HG03095 (cell line): ENCODE results near the gene WDR72.
"Not testable (repeated sequence)": the region's sequence is repeated elsewhere in the genome, so short reads cannot be mapped to it uniquely, and the experiment has no call there.

ENCODE experiments used
- ATAC-seq: cut with Tn5 transposase; IDR thresholded peaks from one replicate; pipeline ENCODE4 v1.9.1; 2021; ENCODE audit warnings: moderate library complexity; ENCODE audit not compliant: unreplicated experiment

Gene WDR72

DNA sequence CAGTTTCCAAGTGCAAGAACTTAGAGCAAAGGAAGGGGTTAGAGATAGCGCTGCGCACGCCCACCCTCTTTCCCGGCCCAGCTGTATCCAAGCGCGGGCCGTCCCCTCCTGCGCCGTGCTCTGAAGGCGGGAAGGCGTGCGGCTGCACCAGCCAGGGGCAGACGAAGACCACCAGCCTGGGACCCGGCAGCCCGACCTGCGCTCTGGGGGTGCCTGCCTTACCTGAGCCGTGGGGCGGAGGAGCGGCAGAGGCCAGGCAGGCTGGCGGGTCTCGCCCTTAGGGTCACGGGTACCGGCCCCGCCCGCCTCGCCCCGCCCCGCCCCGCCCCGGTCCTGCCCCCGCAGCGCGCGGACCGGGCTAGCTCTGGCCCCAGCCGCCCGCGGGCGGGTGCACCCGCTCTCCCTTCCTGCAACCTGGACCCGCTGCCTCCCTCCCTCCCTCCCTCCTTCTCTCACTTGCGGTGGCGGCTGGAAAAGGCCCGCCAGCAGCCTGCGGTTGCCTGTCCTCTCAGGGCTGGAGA is at the start of gene WDR72:
TSS of gene WDR72 (minus strand) at position 253 of the 521 bp plus-strand sequence. CDS start 26,514 bp downstream, outside the sequence.
- ATAC-seq, result no peak

DNA sequence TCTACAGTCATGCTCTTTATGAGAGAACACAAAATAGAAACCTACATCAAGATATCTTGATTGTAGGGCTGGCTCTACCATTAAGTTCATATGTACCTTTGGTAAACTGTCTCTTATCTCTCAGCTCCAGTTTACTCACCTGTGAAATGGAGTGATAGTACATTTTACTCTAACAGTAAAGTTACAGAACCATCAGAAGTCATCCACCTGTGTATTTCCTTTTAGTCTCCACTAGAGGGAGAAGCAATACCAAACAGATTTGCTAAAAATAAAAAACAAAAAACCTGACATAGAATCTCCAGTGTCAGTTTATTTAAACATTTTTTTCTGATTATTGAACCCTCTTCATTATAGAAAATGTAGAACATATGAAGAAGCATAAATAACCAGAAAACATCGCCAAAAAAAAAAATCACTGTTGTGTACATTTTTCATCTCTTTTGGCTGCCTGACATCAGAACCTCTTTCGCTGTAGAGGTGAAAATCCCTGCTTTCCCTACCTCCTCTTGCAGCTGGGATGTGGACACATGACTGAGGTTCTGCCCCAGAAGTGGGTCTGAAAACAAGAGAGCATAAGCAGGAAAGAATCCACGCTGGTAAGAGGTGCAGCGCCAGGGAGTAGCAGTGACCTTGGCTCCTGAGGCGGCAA is 48.7 kb upstream of the WDR72 start:
- no peak for ATAC-seq

DNA sequence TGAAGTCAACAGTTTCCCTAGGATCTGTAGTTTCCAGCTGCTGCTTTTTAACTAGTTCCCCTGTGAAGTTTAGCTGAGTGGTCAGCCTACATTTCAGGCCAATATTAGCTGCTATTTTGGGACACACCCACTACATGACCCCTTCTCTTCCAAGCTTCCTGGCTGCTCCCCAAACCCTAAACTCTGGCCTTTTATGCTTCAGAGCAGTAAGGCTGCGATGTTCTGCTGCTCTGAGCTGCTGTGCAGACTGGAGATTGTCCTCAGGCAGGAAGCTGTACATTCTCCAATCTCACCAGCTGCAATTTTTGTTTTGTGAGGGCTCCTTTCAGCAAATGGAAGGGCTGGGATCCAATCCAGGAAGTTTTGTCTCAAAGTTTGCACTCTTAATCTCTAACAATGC is 48.0 kb upstream of the WDR72 start:
- ATAC-seq, result no peak

DNA sequence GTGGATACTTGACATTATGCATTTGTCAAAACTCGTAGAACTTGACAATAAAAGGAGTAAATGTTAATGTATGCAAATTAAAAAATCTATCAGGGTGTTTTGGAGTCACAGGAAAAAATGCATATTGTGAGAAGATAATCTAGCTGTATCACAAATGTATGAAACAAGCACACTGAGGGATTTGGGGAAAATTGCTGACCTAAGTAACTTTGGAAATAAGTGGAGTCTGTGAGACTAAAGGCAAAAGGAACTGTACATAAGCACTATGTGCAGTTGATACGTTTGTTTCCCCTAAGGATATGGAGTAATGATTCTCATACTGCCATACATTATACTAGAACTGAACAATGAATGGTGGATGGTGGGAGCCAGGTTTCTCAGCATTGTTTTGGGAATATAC is 43.2 kb upstream of the WDR72 start:
- no peak for ATAC-seq

DNA sequence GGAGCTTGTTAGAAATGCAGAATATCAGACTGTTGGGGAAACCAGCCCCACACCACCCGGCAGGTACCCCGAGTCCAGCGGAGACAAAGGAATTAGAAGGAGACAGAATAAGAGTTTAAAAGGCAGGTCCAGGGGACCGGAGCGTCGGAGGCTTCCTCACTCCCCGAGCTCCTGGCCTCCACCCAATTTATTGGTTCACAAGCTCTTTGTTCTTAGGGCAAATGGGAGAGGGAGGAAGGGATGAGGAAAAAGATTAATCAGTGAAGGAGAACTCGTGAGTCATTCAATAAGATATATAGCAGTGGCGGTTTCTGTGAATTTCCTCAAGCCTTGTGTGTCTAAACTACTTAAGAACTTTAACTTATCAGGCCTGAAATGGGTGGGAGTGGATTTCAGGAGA is 32.1 kb upstream of the WDR72 start:
- no peak for ATAC-seq

DNA sequence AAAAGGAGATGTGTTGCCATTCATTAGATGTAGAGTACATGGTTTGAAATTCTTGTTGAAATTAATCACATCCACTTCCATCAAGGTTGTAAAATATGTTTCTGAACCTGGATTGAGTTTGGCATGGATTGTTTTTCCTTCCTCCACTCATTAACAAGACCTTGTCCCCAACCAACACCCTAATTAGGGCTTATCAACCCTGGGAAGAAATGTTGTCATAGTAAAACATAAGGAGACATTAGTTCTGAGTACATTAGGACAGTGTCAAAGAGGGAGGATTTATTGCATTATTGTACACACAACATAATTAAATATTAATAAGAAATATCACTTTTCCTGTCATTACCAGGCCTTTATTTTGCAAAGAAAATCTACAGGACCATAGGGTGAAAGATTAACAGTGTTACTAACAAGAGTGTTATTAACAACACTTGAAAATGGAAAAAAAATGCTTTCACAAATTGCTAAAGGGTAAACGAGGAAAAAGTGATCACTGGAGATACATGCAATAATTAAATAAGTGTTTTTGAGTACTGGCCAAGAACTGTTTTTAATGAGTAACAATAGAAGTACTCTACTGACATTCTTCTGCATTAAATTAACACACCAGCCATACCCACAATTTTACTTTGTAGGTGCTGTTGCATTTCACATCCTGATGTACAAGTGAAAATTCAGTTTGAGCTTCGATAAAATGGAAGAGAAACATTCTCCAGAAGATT is 30.4 kb upstream of the WDR72 start:
- no peak for ATAC-seq

DNA sequence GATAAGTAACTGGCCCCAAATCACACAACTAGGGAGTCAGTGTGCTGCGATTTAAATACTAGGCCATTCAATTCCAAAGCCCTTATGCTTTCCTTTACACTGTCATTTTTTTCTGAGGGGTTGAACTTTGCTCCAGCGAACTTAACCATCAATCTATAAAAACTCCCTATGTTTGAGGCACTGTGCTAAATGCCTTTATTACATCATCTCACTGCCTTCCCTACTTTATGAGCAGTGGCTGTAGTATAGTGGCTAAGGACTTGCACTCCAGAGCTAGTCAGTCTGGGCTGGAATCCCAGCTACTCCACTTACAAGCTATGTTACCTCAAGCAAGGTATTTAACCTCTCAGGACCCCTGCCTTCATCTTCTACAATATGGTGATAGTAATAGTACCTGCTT is 26.9 kb upstream of the WDR72 start:
- ATAC-seq, result no peak

DNA sequence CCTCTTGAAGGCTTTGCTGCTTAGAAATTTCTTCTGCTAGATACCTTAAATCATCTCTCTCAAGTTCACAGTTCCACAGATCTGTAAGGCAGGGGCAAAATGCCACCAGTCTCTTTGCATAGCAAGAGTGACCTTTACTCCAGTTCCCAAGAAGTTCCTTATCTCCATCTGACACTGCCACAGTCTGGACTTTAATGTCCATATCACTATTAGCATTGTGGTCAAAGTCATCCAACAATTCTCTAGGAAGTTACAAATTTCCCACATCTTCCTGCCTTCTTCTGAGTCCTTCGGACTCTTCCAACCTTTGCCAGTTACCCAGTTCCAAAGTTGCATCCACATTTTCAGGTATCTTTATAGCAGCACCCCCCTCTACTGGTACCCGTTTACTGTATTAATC is 25.8 kb upstream of the WDR72 start:
- not testable (repeated sequence) for ATAC-seq

DNA sequence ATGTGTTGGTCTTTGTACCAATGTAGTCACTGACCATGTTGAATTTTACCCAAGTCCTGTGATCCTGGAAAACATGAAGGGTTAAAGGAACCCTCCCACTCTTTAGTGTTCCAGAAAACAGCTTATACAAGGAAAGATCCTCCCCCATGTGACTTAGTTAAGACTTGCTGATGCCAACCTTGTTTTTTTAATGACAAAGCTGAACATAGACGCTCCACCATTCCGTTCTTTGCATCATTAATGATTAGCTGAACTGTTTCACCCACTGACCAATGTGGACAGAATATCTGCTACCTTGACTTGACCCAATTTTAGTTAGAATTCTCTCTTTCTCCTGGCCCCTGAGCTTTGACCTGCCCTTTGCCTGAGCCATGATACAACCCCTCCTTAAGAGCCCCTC is 3.5 kb upstream of the WDR72 start:
- ATAC-seq, result no peak

DNA sequence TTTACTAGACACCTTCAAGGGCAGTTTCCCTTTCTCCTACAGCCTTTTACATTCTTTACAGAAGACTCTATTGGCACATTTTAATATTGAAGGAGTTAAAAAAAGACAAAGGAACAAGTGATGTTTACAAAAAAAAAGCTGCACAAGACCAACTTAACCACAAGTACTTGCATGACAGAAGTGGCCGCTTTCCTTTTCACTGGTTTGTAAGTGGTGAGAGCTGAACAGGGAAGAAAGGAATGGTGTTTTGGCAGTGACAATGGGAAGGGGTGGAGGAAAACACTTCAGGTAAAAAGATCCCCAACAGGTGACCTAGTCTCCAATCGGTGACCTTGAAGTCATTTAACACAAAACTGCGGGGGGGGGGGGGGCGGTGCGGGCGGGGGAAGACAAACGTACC is 1.1 kb downstream of the WDR72 start:
- no peak for ATAC-seq

DNA sequence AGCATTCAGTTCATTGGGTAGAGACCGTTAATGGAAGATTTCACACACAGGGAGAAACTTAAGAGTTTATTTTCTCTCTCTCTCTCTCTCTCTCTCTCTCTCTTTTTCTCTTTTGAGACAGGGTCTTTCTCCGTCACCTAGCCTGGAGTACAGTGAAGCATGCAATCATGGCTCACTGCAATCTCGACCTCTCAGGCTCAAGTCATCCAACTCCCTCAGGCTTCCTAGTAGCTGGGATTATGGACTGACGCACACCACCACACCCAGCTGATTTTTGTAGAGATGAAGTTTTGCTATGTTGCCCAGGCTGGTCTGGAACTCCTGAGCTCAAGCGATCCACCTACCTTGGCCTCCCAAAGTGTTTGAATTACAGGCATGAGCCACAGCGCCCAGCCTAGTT is 1.6 kb downstream of the WDR72 start:
- ATAC-seq, result no peak

DNA sequence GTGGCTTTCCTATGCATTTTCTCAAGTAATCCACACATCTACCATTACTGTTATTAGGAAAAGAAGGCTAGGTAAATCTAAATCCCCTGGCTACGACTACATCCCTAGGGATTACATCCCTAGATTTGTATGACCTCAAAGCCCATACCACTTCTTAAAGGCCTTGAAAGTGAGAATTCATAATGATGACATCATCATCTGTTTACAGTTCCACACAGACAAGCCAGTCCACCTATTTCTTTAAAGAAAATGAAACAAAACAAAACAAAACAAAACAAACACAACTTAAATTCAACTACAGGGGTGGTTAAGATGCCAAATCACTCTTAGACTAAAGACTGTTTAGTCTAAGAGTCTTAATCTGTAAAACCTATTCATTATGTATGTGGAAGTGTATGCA is 5.7 kb downstream of the WDR72 start:
- ATAC-seq, result no peak

DNA sequence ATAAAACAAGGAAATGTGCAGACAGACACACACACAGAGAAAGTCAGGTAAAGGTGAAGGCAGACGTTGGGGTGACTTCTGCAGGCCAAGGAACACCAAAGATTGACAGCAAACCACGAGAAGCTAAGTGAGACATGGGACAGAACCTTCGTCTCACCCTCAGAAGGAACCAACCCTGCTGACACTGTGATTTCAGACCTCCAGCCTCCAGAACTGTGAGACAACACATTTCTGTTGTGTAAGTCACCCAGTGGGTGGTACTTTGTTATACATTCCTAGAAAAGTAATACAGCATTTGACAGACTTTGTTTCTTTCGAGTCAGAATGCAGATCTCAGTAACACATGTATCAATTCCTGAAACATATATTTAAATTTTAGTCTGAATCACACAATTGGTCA is 7.1 kb downstream of the WDR72 start:
- ATAC-seq, result no peak

DNA sequence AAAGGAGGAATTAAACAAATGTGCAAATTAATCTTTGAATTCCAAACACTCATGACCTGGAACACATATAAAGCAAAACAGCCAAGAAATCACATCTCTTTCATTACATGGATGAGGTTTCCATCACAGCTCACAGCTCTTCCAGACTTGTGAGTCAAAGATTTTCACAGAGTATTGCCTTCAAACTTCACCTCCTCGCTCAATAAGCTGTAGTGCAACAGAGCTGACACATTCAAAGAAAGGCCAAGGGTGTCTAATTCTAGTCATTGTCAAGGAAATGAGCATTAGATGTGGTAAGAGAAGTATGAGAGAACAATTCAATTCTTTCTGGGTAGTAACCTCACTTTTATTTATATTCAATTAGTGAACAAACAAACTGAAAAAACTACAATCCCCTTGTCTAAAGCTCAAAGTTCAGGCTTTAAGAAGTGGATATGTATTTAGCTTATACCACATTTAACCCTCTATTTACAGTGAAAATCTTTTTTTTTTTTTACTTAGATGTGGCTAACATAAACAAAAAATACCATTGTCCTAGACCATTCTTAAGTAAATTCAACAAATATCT is 11.9 kb downstream of the WDR72 start:
- no peak for ATAC-seq

DNA sequence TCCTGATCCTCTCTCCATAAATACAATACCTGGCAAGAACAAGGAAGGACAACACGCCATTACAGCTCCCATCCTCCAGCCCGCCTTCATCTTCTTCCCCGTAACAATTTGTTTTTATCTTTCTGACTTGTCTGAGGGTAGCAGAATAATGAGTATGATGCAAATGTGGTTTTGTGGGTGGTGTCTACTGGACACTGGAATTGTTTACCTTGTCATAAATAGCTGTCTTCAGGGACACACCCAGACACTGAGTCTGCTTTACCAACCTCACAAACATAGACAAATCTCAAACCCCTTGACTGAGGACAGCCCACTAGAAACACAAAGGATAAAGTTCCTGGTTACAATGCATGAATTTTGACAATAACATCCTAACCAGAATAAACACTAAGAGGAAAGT is 13.4 kb downstream of the WDR72 start:
- ATAC-seq, result no peak

DNA sequence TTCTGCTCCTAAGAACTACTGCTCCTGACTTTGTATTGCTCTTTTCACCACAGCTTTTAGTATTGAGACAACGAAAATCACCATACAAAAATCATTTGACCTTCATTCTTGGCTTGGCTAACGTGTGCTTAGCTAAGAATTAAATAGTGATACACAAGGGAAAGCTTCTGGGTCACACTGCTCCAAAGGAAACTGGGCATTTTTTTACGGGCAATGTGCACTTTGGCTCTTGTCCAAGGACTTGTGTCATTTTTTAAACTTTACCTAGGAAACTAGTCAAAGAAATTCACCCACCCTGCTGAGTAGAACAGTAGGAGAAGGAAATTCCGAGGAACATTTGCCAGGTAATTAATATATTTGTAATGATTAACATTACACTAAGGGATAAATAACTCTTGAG is 19.8 kb downstream of the WDR72 start:
- ATAC-seq, result no peak

DNA sequence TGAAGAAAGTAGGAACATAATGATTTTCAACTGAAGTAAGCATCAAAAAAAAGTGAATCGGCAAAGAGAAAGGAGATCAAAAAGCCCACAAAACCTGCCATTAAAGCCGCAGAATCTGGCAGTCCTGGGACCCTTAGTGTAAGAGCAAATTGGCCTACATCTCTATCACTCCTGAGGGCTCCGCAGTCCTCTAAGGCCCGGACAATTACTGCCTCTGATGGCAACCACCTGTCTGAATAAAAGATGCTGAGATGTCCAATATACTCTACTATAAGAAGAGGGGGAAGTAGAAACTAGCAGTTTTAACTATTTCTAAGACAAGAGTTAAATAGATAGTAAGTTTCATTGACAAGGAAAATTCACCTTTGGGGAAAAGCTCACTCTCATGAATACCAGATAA is 20.3 kb downstream of the WDR72 start:
- no peak for ATAC-seq

DNA sequence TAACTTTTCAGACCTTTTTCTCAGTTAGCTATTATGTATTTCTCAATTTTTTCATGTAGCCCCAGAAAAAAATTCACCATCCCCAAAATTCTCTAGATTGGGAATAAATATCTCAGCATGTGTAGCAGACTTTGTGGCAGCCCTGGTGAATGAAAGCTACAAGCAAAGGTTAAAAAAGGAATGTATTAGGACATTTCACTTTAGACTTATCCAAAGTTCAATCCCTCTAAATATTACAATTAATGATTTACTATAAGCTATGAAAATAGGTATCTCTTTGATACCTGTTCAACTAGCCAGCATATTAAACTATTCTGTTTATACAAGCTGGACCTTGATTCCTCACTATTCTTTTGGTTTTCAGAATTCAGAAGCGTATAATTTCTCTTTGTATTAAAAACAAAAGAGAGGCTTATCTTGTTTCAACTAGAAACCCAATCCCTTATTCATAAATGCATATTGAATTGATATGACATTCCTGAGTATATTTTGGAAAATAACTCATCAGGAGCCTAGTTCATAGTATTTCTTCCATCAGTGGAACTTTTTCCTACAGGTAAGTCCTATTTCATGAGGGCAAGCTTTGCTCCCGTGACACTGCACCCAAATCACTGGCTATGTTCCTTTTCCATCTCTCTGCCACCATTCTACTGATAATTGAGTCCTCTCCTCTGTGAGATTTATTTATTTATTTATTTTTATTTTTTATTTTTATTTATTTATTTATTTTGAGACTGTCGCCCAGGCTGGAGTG is 38.0 kb downstream of the WDR72 start:
- ATAC-seq, result no peak

DNA sequence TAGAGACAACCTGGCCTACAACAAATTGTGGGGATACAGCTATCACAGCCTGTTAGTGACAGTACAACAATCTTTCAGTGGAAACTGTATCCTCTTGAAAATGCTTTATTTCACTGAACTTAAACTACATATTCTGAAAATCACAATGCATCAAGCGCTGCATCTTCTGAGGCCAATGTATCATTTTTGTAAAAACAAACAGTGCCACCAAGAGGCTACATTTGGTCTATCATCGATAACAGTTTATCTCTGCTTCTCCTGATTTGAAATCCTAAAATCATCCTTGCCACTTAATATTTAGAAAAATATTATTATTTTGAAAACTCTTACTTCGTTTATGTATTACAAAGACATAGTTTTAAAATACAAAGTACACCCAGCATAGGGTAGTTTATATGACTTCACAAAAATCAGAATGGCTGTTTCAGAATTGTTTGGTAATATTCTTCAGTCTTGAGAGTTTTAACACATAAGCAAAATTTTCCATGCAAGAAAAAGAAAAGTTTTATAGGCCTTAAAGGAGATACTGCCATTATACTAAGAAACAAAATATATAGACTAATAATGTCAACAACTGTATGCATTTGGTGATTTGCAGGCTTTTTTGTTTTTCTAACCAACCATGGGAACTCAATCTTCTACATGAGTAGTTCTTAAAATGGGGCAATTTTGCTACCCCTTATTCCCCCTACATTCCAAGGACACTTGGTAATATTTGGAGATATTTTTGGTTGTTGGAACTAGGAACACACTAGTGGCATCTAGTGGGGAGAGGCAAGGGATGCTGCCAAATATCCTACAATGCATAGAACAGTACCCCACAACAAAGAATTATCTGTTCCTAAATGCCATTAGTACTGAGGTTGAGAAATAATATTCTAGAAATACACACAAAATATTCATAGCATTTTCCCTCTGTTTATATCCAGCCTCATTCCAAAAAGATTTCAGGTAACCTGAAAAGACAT is 42.3 kb downstream of the WDR72 start:
- no peak for ATAC-seq

DNA sequence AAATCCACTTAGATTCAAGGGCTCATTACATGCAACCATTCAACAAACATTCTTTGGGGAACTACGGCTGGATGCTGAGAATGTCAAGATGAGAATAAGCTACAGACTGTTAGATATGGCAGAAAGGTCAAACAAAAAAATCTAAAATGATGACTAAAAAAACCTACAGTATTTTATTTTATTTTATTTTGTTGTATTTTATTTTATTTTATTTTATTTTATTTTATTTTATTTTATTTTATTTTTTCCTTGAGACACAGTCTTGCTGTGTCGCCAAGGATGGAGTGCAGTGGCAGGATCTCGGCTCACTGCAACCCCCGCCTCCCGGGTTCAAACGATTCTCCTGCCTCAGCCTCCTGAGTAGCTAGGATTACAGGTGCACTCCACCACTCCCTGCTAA is 46.2 kb downstream of the WDR72 start:
- ATAC-seq, result no peak
